Glutamatergic neuron (in vitro differentiated cells): Measurements from ENCODE around the gene FAH. TPM values are rescaled to one million over a fixed set of nuclear protein-coding genes. Genes with fewer than 3 reads are reported as not detected.
"Not testable (repeated sequence)": the region's sequence is repeated elsewhere in the genome, so short reads cannot be mapped to it uniquely, and the experiment has no call there.

Experiments
- DNase-seq: peaks from one replicate; pipeline ENCODE4 v3.0.0; 2022
- H3K27ac Mint-ChIP-seq: one replicate; pipeline ENCODE4 v1.8.0; 2020; ENCODE audit warnings: mild to moderate bottlenecking, mixed read lengths, inconsistent platforms; ENCODE audit not compliant: unreplicated experiment
- H3K27me3 Mint-ChIP-seq: one replicate; pipeline ENCODE4 v1.8.0; 2020; ENCODE audit warnings: mild to moderate bottlenecking, moderate library complexity, mixed read lengths, inconsistent platforms; ENCODE audit not compliant: unreplicated experiment
- H3K36me3 Mint-ChIP-seq: one replicate; pipeline ENCODE4 v1.8.0; 2020; ENCODE audit warnings: mild to moderate bottlenecking, mixed read lengths, inconsistent platforms; ENCODE audit not compliant: unreplicated experiment
- H3K4me1 Mint-ChIP-seq: one replicate; pipeline ENCODE4 v1.8.0; 2020; ENCODE audit warnings: mild to moderate bottlenecking, low read depth, mixed read lengths, inconsistent platforms; ENCODE audit not compliant: unreplicated experiment
- H3K4me3 Mint-ChIP-seq: one replicate; pipeline ENCODE4 v1.8.0; 2020; ENCODE audit warnings: mild to moderate bottlenecking, mixed read lengths, inconsistent platforms; ENCODE audit not compliant: unreplicated experiment
- H3K9me3 Mint-ChIP-seq: one replicate; pipeline ENCODE4 v1.8.0; 2020; ENCODE audit warnings: mild to moderate bottlenecking, moderate library complexity, mixed read lengths, inconsistent platforms; ENCODE audit not compliant: unreplicated experiment
- CTCF ChIP-seq: fragments of 200-600 bp; sonication (generic); IDR thresholded peaks from one replicate; pipeline ENCODE4 v1.5.0; 2021; ENCODE audit not compliant: partially characterized antibody, unreplicated experiment
- total RNA-seq: library from RNA; stranded (reverse); fragmentation: NEBNext Ultra II Directional; extraction: Animal tissue kit (Norgen Biotek cat#: 25700); gene quantifications from one replicate; pipeline ENCODE4 v1.2.1, GENCODE V29; 2021; ENCODE audit not compliant: unreplicated experiment

Gene FAH
- total RNA-seq, 1 donor from 2014 or later: 3.7 TPM

GRCh38 chr15:80115021-80115420 lies 37.8 kb upstream of the FAH start:
- no peak overlapping the region for H3K27ac Mint-ChIP-seq
- no peaks in the 10 kb centered on the region for H3K27me3 Mint-ChIP-seq
- DNase-seq: no peak

GRCh38 chr15:80118956-80119355 lies 33.8 kb upstream of the FAH start:
- peak overlapping the region; percentile 96 for H3K27ac Mint-ChIP-seq
- H3K4me1 Mint-ChIP-seq: peaks cover 49% of the 10 kb centered on the region
- H3K4me3 Mint-ChIP-seq: peak overlapping the region; percentile 12
- H3K27me3 Mint-ChIP-seq: no peaks in the 10 kb centered on the region
- TF ChIP-seq CTCF: no peak
- H3K36me3 Mint-ChIP-seq: no peaks in the 10 kb centered on the region
- H3K9me3 Mint-ChIP-seq: no peaks in the 10 kb centered on the region
- no peak for DNase-seq

More at GRCh38 chr15:80115021-80115420, 37.8 kb upstream of the FAH start:
- Mint-ChIP-seq H3K4me1 (peaks cover 27% of the 10 kb centered on the region), H3K36me3 (no peaks in the 10 kb centered on the region), H3K4me3 (no peak overlapping the region), H3K9me3 (no peaks in the 10 kb centered on the region)
- TF ChIP-seq CTCF: no peak

GRCh38 chr15:80120636-80121035 lies 32.2 kb upstream of the FAH start:
- Mint-ChIP-seq H3K27ac (peak overlapping the region; percentile 63), H3K4me1 (peaks cover 42% of the 10 kb centered on the region), H3K4me3 (no peak overlapping the region), H3K36me3 (no peaks in the 10 kb centered on the region), H3K9me3 (no peaks in the 10 kb centered on the region), H3K27me3 (no peaks in the 10 kb centered on the region)
- no peak for DNase-seq
- no peak for TF ChIP-seq CTCF

GRCh38 chr15:80121546-80121945 lies 31.3 kb upstream of the FAH start:
- peak; percentile 47 for DNase-seq
- Mint-ChIP-seq H3K4me1 (peaks cover 37% of the 10 kb centered on the region), H3K4me3 (no peak overlapping the region), H3K27me3 (no peaks in the 10 kb centered on the region), H3K36me3 (no peaks in the 10 kb centered on the region), H3K27ac (peak overlapping the region; percentile 79), H3K9me3 (no peaks in the 10 kb centered on the region)
- TF ChIP-seq CTCF: no peak

GRCh38 chr15:80123034-80123433 lies 29.8 kb upstream of the FAH start:
- Mint-ChIP-seq H3K4me1 (peaks cover 35% of the 10 kb centered on the region), H3K27me3 (no peaks in the 10 kb centered on the region), H3K9me3 (no peaks in the 10 kb centered on the region), H3K27ac (peak overlapping the region; percentile 65), H3K4me3 (no peak overlapping the region), H3K36me3 (no peaks in the 10 kb centered on the region)
- TF ChIP-seq CTCF: no peak
- DNase-seq: no peak

- not testable (repeated sequence) for H3K4me3 Mint-ChIP-seq, H3K27me3 Mint-ChIP-seq, H3K36me3 Mint-ChIP-seq, H3K9me3 Mint-ChIP-seq, H3K27ac Mint-ChIP-seq, DNase-seq
- H3K4me1 Mint-ChIP-seq: peaks cover 17% of the 10 kb centered on the region
Measured at GRCh38 chr15:80127253-80127652, 25.5 kb upstream of the FAH start.
